Nephron progenitor cell (in vitro differentiated cells): ENCODE data around the gene PLEKHJ1.

Experiments
- DNase-seq: peaks from one replicate; pipeline ENCODE4 v3.0.0; 2021
- H3K27ac Mint-ChIP-seq: 2 replicates; pipeline ENCODE4 v1.8.0; 2021; ENCODE audit warnings: mild to moderate bottlenecking, moderate library complexity, mixed read lengths
- H3K27me3 Mint-ChIP-seq: 2 replicates; pipeline ENCODE4 v1.8.0; 2021; ENCODE audit warnings: mild to moderate bottlenecking, low read depth, mixed read lengths; ENCODE audit not compliant: poor library complexity
- H3K36me3 Mint-ChIP-seq: 2 replicates; pipeline ENCODE4 v1.8.0; 2021; ENCODE audit warnings: low read depth, mixed read lengths
- H3K4me1 Mint-ChIP-seq: 2 replicates; pipeline ENCODE4 v1.8.0; 2021; ENCODE audit warnings: mixed read lengths
- H3K4me3 Mint-ChIP-seq: 2 replicates; pipeline ENCODE4 v1.8.0; 2021; ENCODE audit warnings: mild to moderate bottlenecking, moderate library complexity, mixed read lengths
- H3K9me3 Mint-ChIP-seq: 2 replicates; pipeline ENCODE4 v1.8.0; 2021; ENCODE audit warnings: mild to moderate bottlenecking, moderate library complexity, mixed read lengths
- CTCF ChIP-seq: fragments of 200-600 bp; sonication (generic); IDR thresholded peaks from 2 replicates; pipeline ENCODE4 v1.5.0; 2021; ENCODE audit warnings: antibody characterized with exemption

Gene PLEKHJ1

GRCh38 chr19:2280633-2281264 is 44.6 kb upstream of the PLEKHJ1 start:
- peaks cover 11% of the 10 kb centered on the region for H3K36me3 Mint-ChIP-seq
- DNase-seq, result no peak
- peaks cover 9% of the 10 kb centered on the region for H3K4me1 Mint-ChIP-seq
- H3K27ac Mint-ChIP-seq, result no peak overlapping the region
- peaks cover 58% of the 10 kb centered on the region for H3K27me3 Mint-ChIP-seq
- TF ChIP-seq CTCF, result no peak
- no peak overlapping the region for H3K4me3 Mint-ChIP-seq
- H3K9me3 Mint-ChIP-seq, result no peaks in the 10 kb centered on the region

GRCh38 chr19:2278459-2279158 is 42.5 kb upstream of the PLEKHJ1 start:
- H3K27me3 Mint-ChIP-seq, result peaks cover 41% of the 10 kb centered on the region
- no peaks in the 10 kb centered on the region for H3K9me3 Mint-ChIP-seq
- peaks cover 22% of the 10 kb centered on the region for H3K4me1 Mint-ChIP-seq
- DNase-seq, result no peak
- no peak overlapping the region for H3K4me3 Mint-ChIP-seq
- H3K36me3 Mint-ChIP-seq, result peaks cover 19% of the 10 kb centered on the region
- no peak for TF ChIP-seq CTCF
- no peak overlapping the region for H3K27ac Mint-ChIP-seq

- H3K4me3 Mint-ChIP-seq, result no peak overlapping the region
- no peak for DNase-seq
- H3K36me3 Mint-ChIP-seq, result peaks cover 23% of the 10 kb centered on the region
- H3K27ac Mint-ChIP-seq, result no peak overlapping the region
- no peaks in the 10 kb centered on the region for H3K9me3 Mint-ChIP-seq
- no peak for TF ChIP-seq CTCF
- H3K4me1 Mint-ChIP-seq, result peaks cover 28% of the 10 kb centered on the region
- peaks cover 28% of the 10 kb centered on the region for H3K27me3 Mint-ChIP-seq
These were observed 41.0 kb upstream of the PLEKHJ1 start for GRCh38 chr19:2277138-2277537.

- peaks cover 27% of the 10 kb centered on the region for H3K36me3 Mint-ChIP-seq
- H3K4me3 Mint-ChIP-seq, result no peak overlapping the region
- peaks cover 22% of the 10 kb centered on the region for H3K27me3 Mint-ChIP-seq
- H3K4me1 Mint-ChIP-seq, result peaks cover 33% of the 10 kb centered on the region
- no peak for DNase-seq
- no peak overlapping the region for H3K27ac Mint-ChIP-seq
- H3K9me3 Mint-ChIP-seq, result no peaks in the 10 kb centered on the region
- no peak for TF ChIP-seq CTCF
These were observed 40.4 kb upstream of the PLEKHJ1 start for GRCh38 chr19:2276429-2276986.

GRCh38 chr19:2275588-2276428 is 39.7 kb upstream of the PLEKHJ1 start:
- H3K27ac Mint-ChIP-seq, result no peak overlapping the region
- peaks cover 27% of the 10 kb centered on the region for H3K36me3 Mint-ChIP-seq
- H3K4me3 Mint-ChIP-seq, result no peak overlapping the region
- peaks cover 20% of the 10 kb centered on the region for H3K27me3 Mint-ChIP-seq
- H3K4me1 Mint-ChIP-seq, result peaks cover 36% of the 10 kb centered on the region
- TF ChIP-seq CTCF, result no peak
- no peak for DNase-seq
- no peaks in the 10 kb centered on the region for H3K9me3 Mint-ChIP-seq
